Measurements from ENCODE around the gene DKK3. TPM values are rescaled to one million over a fixed set of nuclear protein-coding genes. Genes with fewer than 3 reads are reported as not detected.

DKK3 gene
- polyA plus RNA-seq, 3 donors: not detected

DNA sequence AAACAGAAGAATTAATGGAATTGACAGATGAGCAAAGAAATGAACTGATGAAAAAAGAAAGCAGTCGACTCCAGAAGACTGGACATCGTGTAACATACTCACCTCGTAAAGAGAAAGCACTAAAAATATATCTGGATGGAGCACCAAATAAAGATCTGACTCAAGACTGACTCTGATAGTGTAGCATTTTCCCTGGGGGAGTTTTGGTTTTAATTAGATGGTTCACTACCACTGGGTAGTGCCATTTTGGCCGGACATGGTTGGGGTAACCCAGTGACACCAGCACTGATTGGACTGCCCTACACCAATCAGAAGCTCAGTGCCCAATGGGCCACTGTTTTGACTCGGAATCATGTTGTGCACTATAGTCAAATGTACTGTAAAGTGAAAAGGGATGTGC lies 52.4 kb downstream of the DKK3 start:
- TF ChIP-seq CTCF (IDR thresholded peaks at IDR 0.05): no peak
- Histone ChIP-seq H3K4me1 (ENCODE audit: control insufficient read depth in 1 of 2, insufficient read depth in 2 of 2, low read length in 2 of 2) (no peaks in the 10 kb centered on the region), H4K20me1 (ENCODE audit: insufficient read depth, low read length) (no peaks in the 10 kb centered on the region), H3K9ac (ENCODE audit: insufficient read depth, low read length, poor library complexity, severe bottlenecking) (no peak overlapping the region), H3K4me3 (replicated peaks in 1 of 3; ENCODE audit: low read depth in 2 of 3, low read length in 3 of 3) (no peak overlapping the region), H3K79me2 (ENCODE audit: insufficient read depth, low read length) (no peaks in the 10 kb centered on the region), H3K4me2 (replicated peaks; ENCODE audit: extremely low read depth, low read length, poor library complexity, severe bottlenecking) (no peak overlapping the region), H3K36me3 (replicated peaks in 1 of 2; ENCODE audit: control insufficient read depth in 1 of 2, insufficient read depth in 2 of 2, low read length in 2 of 2) (peaks cover 66 to 81% of the 10 kb centered on the region in 2 donors), H3K9me3 (replicated peaks in 1 of 2; ENCODE audit: control insufficient read depth in 1 of 2, insufficient read depth in 1 of 2, low read length in 2 of 2) (no peaks in the 10 kb centered on the region), H3K27ac (ENCODE audit: low read depth in 1 of 2, low read length in 2 of 2) (no peak overlapping the region), H2AFZ (ENCODE audit: insufficient read depth, low read depth, low read length, poor library complexity, severe bottlenecking) (no peak overlapping the region), H3K27me3 (ENCODE audit: control insufficient read depth in 2 of 2, insufficient read depth in 2 of 2, low read length in 2 of 2) (no peaks in the 10 kb centered on the region)
- H3K9me3 Mint-ChIP-seq: no peaks in the 10 kb centered on the region
- whole genome bisulfite sequencing (ENCODE audit: insufficient coverage): 100% methylated on average over 1 of the region's 5 CpGs
- peaks cover 2% of the 10 kb centered on the region for H3K4me1 Mint-ChIP-seq
- H3K27me3 Mint-ChIP-seq (ENCODE audit: low read depth in 3 of 3): no peaks in the 10 kb centered on the region
- no peak overlapping the region for H3K27ac Mint-ChIP-seq
- peaks cover 64 to 69% of the 10 kb centered on the region in 2 donors for H3K36me3 Mint-ChIP-seq
- no peak for DNase-seq
- intact Hi-C loops (cut with micrococcal nuclease): no loop called here
- H3K4me3 Mint-ChIP-seq: no peak overlapping the region

GRCh38 chr11:11952036-11952435 lies 56.4 kb downstream of the DKK3 start:
- H3K4me1 Mint-ChIP-seq: no peaks in the 10 kb centered on the region
- Histone ChIP-seq H3K9me3 (replicated peaks in 1 of 2; ENCODE audit: control insufficient read depth in 1 of 2, insufficient read depth in 1 of 2, low read length in 2 of 2) (no peaks in the 10 kb centered on the region), H3K27ac (ENCODE audit: low read depth in 1 of 2, low read length in 2 of 2) (no peak overlapping the region), H3K4me1 (ENCODE audit: control insufficient read depth in 1 of 2, insufficient read depth in 2 of 2, low read length in 2 of 2) (no peaks in the 10 kb centered on the region), H4K20me1 (ENCODE audit: insufficient read depth, low read length) (no peaks in the 10 kb centered on the region), H3K27me3 (ENCODE audit: control insufficient read depth in 2 of 2, insufficient read depth in 2 of 2, low read length in 2 of 2) (no peaks in the 10 kb centered on the region), H2AFZ (ENCODE audit: insufficient read depth, low read depth, low read length, poor library complexity, severe bottlenecking) (no peak overlapping the region), H3K79me2 (ENCODE audit: insufficient read depth, low read length) (no peaks in the 10 kb centered on the region), H3K36me3 (replicated peaks in 1 of 2; ENCODE audit: control insufficient read depth in 1 of 2, insufficient read depth in 2 of 2, low read length in 2 of 2) (peaks cover 92 to 99% of the 10 kb centered on the region in 2 donors), H3K9ac (ENCODE audit: insufficient read depth, low read length, poor library complexity, severe bottlenecking) (no peak overlapping the region), H3K4me2 (replicated peaks; ENCODE audit: extremely low read depth, low read length, poor library complexity, severe bottlenecking) (no peak overlapping the region), H3K4me3 (replicated peaks in 1 of 3; ENCODE audit: low read depth in 2 of 3, low read length in 3 of 3) (no peak overlapping the region)
- DNase-seq: no peak
- intact Hi-C loops (cut with micrococcal nuclease): no loop called here
- H3K27ac Mint-ChIP-seq: peak overlapping the region in 1 of 7 donors; percentile 4
- H3K27me3 Mint-ChIP-seq (ENCODE audit: low read depth in 3 of 3): no peaks in the 10 kb centered on the region
- no peaks in the 10 kb centered on the region for H3K9me3 Mint-ChIP-seq
- H3K36me3 Mint-ChIP-seq: peaks cover 77 to 87% of the 10 kb centered on the region in 2 donors
- no peak for TF ChIP-seq CTCF (IDR thresholded peaks at IDR 0.05)
- no peak overlapping the region for H3K4me3 Mint-ChIP-seq
